K562 (cell line): Measurements from ENCODE around the gene RCSD1. TPM values are rescaled to one million over a fixed set of nuclear protein-coding genes. Genes with fewer than 3 reads are reported as not detected.
A peak's percentile ranks its signal among the peaks of the same experiment; 100 is the strongest.

ENCODE experiments used
- ATAC-seq: fragments of 200-7000 bp; cut with Tn5 transposase; 3 replicates; pipeline ENCODE4 v1.9.1; 2020; ENCODE audit warnings: moderate library complexity
- BruUV-seq: library from RNA; stranded (reverse); fragments of 400-500 nt; replicated peaks from 2 replicates; lab custom pipeline; 2021; lab: Mats Ljungman, UMichigan
- CTCF ChIA-PET: fragments of 300-600 bp; formaldehyde crosslinking; extraction: SDS; loops from one replicate; lab custom pipeline; 2021; ENCODE audit warnings: low intra/inter-chr PET ratio; lab: Yijun Ruan, JAX
- POLR2A ChIA-PET: fragments of 300-600, 350-650 bp; sonication (Branson Sonifier 250); formaldehyde crosslinking; extraction: SDS; loops from one replicate; lab custom pipeline; 2021; ENCODE audit warnings: antibody characterized with exemption, inconsistent platforms; lab: Yijun Ruan, JAX
- DNase-seq, 4 experiments: peaks; one replicate each; pipeline versions ENCODE4 v3.0.0 to v3.0.0-alpha.2; 2011 to 2018; ENCODE audit warnings: low spot score in 3 of 4, mixed read lengths in 3 of 4; ENCODE audit errors: extremely low read depth in 1 of 4
- FAIRE-seq: peaks from 2 replicates; lab custom pipeline; 2011; peaks lifted over from hg19 to GRCh38; lab: Jason Lieb, UNC
- H2AFZ ChIP-seq: 2 replicates; pipeline ENCODE4 v1.6.0; 2011; ENCODE audit warnings: low read depth, low read length, control low read depth, inconsistent platforms
- H3K27ac ChIP-seq: fragments of 200-600 bp; 3 replicates; pipeline ENCODE4 v1.8.0; 2011; ENCODE audit warnings: low read depth, mild to moderate bottlenecking, control low read depth, inconsistent platforms, low read length, moderate library complexity, mixed read lengths; ENCODE audit errors: extremely low read depth
- H3K27me3 ChIP-seq, 2 experiments: fragments of 300-600 bp in 1 of 2; 2 replicates in 1 of 2; 3 replicates in 1 of 2; pipeline versions ENCODE4 v1.6.0 to v1.8.0; 2011; ENCODE audit warnings: inconsistent platforms in 2 of 2, low read length in 2 of 2, mild to moderate bottlenecking in 1 of 2, mixed read lengths in 1 of 2, moderate library complexity in 1 of 2; ENCODE audit not compliant: control insufficient read depth in 2 of 2, insufficient read depth in 2 of 2
- H3K36me3 ChIP-seq: fragments of 300-600 bp; 3 replicates; pipeline ENCODE4 v1.8.0; 2011; ENCODE audit warnings: mild to moderate bottlenecking, low read length, inconsistent platforms; ENCODE audit not compliant: control insufficient read depth, insufficient read depth
- H3K4me1 ChIP-seq, 2 experiments: fragments of 200-600 bp in 1 of 2; replicated peaks in 1 of 2; 2 replicates in 1 of 2; 3 replicates in 1 of 2; pipeline versions ENCODE4 v1.5.1 to v1.8.0; 2011; ENCODE audit warnings: inconsistent platforms in 2 of 2, low read length in 2 of 2, mild to moderate bottlenecking in 1 of 2, mixed read lengths in 1 of 2, moderate library complexity in 1 of 2; ENCODE audit not compliant: control insufficient read depth in 2 of 2, insufficient read depth in 2 of 2
- H3K4me2 ChIP-seq: 2 replicates; pipeline ENCODE4 v1.6.1; 2011; ENCODE audit warnings: low read length, control low read depth, inconsistent platforms, mixed read lengths; ENCODE audit not compliant: insufficient read depth
- H3K4me3 ChIP-seq: fragments of 200-600 bp; sonication (generic), shearing (Covaris generic); 2 replicates; pipeline ENCODE4 v1.5.1; 2016; ENCODE audit warnings: control low read depth, inconsistent platforms
- H3K79me2 ChIP-seq: fragments of 200-600 bp; 3 replicates; pipeline ENCODE4 v1.8.0; 2011; ENCODE audit warnings: low read length, inconsistent platforms; ENCODE audit not compliant: control insufficient read depth, insufficient read depth
- H3K9ac ChIP-seq, 2 experiments: 2 replicates each; pipeline versions ENCODE4 v1.6.0 to v1.6.1; 2011; ENCODE audit warnings: low read depth in 2 of 2, low read length in 2 of 2, control low read depth in 1 of 2, inconsistent platforms in 1 of 2, mild to moderate bottlenecking in 1 of 2, mixed read lengths in 1 of 2; ENCODE audit not compliant: insufficient read depth in 1 of 2
- H3K9me1 ChIP-seq: one replicate; pipeline ENCODE4 v1.6.0; 2011; ENCODE audit warnings: inconsistent platforms, mild to moderate bottlenecking, low read length, moderate library complexity; ENCODE audit not compliant: control insufficient read depth, insufficient read depth
- H3K9me3 ChIP-seq: replicated peaks from 2 replicates; pipeline ENCODE4 v1.5.1; 2011; ENCODE audit warnings: low read depth, low read length, inconsistent platforms; ENCODE audit not compliant: control insufficient read depth, insufficient read depth
- H4K20me1 ChIP-seq: replicated peaks from 2 replicates; pipeline ENCODE4 v1.6.1; 2011; ENCODE audit warnings: low read length, inconsistent platforms, mixed read lengths; ENCODE audit not compliant: control insufficient read depth, insufficient read depth
- CC2D1A ChIP-seq: fragments of 450-650 bp; IDR thresholded peaks from 2 replicates; pipeline ENCODE4 v1.6.1; 2017; ENCODE audit warnings: mild to moderate bottlenecking
- CEBPB ChIP-seq: fragments of 450-650 bp; IDR thresholded peaks from 2 replicates; pipeline ENCODE4 v1.6.1; 2016; ENCODE audit warnings: missing genetic modification characterization, missing compliant biosample characterization
- CEBPG ChIP-seq, 3 experiments: fragments of 200-800 bp in 1 of 3; sonication (Bioruptor generic) in 1 of 3; sonication (generic) in 1 of 3; formaldehyde crosslinking in 1 of 3; IDR thresholded peaks in 2 of 3; conservative IDR thresholded peaks in 1 of 3; 2 replicates each; pipeline versions ENCODE4 v1.6.1 to v1.8.0; 2016 to 2022; ENCODE audit warnings: missing compliant biosample characterization in 2 of 3, missing genetic modification characterization in 2 of 3, mild to moderate bottlenecking in 1 of 3, missing genetic modification reagents in 1 of 3
- CREM ChIP-seq: IDR thresholded peaks from 2 replicates; pipeline ENCODE4 v1.6.1; 2014; ENCODE audit warnings: antibody characterized with exemption, low read depth
- SMARCA4 ChIP-seq: fragments of 450-650 bp; IDR thresholded peaks from 2 replicates; pipeline ENCODE4 v1.6.1; 2016
- WGBS: fragments of 100-300 bp; shearing (Covaris generic); methylation state at CpG from one replicate; pipeline ENCODE4 v1.1.6; 2016; ENCODE audit warnings: low coverage, mixed read lengths; ENCODE audit not compliant: insufficient coverage; ENCODE audit errors: missing lambda C conversion rate; 5-methylcytosine and 5-hydroxymethylcytosine counted together
- in situ Hi-C: fragments of 300-500 bp; cut with MboI; formaldehyde crosslinking; loops from 4 replicates; pipeline ENCODE4 v1.15.0; 2018; ENCODE audit warnings: inconsistent platforms, mixed read lengths
- intact Hi-C: fragments of 100-400 bp; cut with micrococcal nuclease; formaldehyde crosslinking; loops from 2 replicates; pipeline ENCODE4 v1.14.2; 2022
- polyA plus RNA-seq, 8 experiments: library from polyadenylated mRNA; depleted of rRNA in 4 of 8; stranded (reverse) in 5 of 8; unstranded in 3 of 8; fragments of >200 nt; fragmentation: Nextera tagmentation in 2 of 8; fragmentation: Illumina TruSeq in 1 of 8; extraction: Ambion mirVana in 2 of 8; extraction: Trizol in 1 of 8; gene quantifications; 2 replicates each; pipeline versions ENCODE4 v1.2.1 to v1.2.3, GENCODE V29; 2011 to 2014; ENCODE audit warnings: inconsistent platforms in 1 of 8, missing spikeins in 1 of 8
- total RNA-seq, 7 experiments: library from RNA; depleted of rRNA in 6 of 7; stranded (reverse); fragments of >200 nt in 6 of 7; fragmentation: Illumina TruSeq in 2 of 7; extraction: Trizol in 2 of 7; gene quantifications; 2 replicates each; pipeline versions ENCODE4 v1.2.1 to v1.2.3, GENCODE V29; 2011 to 2021; ENCODE audit warnings: low replicate concordance in 1 of 7
- TF ChIP-seq, protein P1 (sequence below): IDR thresholded peaks from 2 replicates; pipeline ENCODE4 v1.6.1; 2014; ENCODE audit warnings: antibody characterized with exemption

Gene RCSD1
- total and polyA plus RNA-seq, 9 of the 15 experiments (the other 6 are each of a cell fraction or from before 2014, with no cell fraction given) = 7.8 to 69.8 (median 45.3) TPM

DNA sequence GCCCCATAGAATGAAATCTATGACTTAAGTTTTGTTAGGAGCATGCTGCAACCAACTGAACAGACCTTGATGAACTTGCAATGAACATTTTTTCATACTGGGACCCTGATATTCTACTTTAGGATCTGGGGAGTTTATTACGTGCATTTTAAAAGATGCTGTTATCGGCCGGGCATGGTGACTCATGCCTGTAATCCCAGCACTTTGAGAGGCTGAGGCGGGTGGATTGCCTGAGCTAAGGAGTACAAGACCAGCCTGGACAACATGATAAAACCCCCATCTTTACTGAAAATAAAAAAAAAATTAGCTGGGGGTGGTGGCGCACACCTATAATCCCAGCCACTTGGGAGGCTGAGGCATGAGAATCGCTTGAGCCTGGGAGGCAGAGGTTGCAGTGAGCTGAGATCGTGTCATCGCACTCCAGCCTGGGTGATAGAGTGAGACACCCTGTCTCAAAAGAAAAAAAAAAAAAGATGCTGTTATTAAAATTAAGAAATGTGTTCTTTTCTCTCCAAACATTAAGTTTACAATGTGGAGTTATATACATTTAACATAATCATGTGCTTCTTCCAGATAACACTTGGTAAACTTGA is 98.9 kb downstream of the RCSD1 start (continued):
- TF ChIP-seq CREM = peak; percentile 48; the same call in 1 of the 2 replicates

DNA sequence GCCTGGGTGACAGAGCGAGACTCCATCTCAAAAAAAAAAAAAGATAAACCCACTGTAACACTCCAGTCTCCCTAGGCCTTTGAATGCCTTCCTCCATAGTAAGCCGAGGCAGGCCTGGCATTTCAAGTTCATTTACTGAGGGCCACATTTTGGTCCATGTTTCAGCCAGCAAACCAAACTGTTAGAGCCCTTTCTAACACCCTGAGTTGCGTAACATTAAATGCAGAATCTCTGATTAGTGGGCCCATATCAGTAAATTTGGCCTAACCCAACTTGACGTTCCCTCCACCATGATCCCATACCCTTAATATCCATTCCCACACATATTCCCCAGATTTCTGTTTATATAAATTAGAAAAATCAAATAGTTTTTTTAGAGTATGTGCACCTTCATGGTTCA is 104.2 kb downstream of the RCSD1 start:
- H3K9ac ChIP-seq = no peak overlapping the region
- intact Hi-C loops = no loop called here
- no peak for ATAC-seq
- ChIA-PET CTCF (no interaction called here), POLR2A (interaction anchor here (0.7 to 1.2 kb wide), 3 partner anchors 11 to 20 kb away, joined by 3 to 6 read pairs (median 3); partner anchors contain the start of gene MPZL1)
- H2AFZ ChIP-seq = no peak overlapping the region
- in situ Hi-C loops = no loop called here
- H3K4me3 ChIP-seq = no peak overlapping the region
- WGBS = 93% methylated on average over 3 of the region's 4 CpGs
- H3K9me3 ChIP-seq = peaks cover 6% of the 10 kb centered on the region; the same call in 1 of the 2 replicates
- H3K4me1 ChIP-seq = peaks cover 0 to 20% of the 10 kb centered on the region in 2 experiments; a peak in 3 of 5 replicates
- BruUV-seq = no TSS peak
- TF ChIP-seq, protein P1, sequence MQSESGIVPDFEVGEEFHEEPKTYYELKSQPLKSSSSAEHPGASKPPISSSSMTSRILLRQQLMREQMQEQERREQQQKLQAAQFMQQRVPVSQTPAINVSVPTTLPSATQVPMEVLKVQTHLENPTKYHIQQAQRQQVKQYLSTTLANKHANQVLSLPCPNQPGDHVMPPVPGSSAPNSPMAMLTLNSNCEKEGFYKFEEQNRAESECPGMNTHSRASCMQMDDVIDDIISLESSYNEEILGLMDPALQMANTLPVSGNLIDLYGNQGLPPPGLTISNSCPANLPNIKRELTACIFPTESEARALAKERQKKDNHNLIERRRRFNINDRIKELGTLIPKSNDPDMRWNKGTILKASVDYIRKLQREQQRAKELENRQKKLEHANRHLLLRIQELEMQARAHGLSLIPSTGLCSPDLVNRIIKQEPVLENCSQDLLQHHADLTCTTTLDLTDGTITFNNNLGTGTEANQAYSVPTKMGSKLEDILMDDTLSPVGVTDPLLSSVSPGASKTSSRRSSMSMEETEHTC = no peak
- TF ChIP-seq CC2D1A = no peak
- peak; percentile 91 for TF ChIP-seq CEBPB (tag)
- peak; percentile 67 for TF ChIP-seq CEBPG (CRISPR knock-in tag; IDR thresholded peaks at IDR 0.05)
- TF ChIP-seq CEBPG (tag; conservative IDR thresholded peaks at IDR 0.05 in 1 of 2, IDR thresholded peaks at IDR 0.05 in 1 of 2) = peak; percentile 47 to 68; a peak in 3 of 4 replicates
- TF ChIP-seq SMARCA4 = no peak
- peaks cover 29% of the 10 kb centered on the region; the same call in 2 of the 3 replicates for H3K36me3 ChIP-seq
- no peaks in the 10 kb centered on the region for H4K20me1 ChIP-seq
- no peaks in the 10 kb centered on the region for H3K9me1 ChIP-seq
- H3K79me2 ChIP-seq = peaks cover 66% of the 10 kb centered on the region
- H3K27me3 ChIP-seq = no peaks in the 10 kb centered on the region
- no peak overlapping the region for H3K27ac ChIP-seq
- no peak for DNase-seq
- no peak overlapping the region for H3K4me2 ChIP-seq
- no peak for FAIRE-seq
